CD14-positive monocyte (primary cell): ENCODE data around the gene CDK6. TPM values are rescaled to one million over a fixed set of nuclear protein-coding genes. Genes with fewer than 3 reads are reported as not detected.
A peak's percentile ranks its signal among the peaks of the same experiment; 100 is the strongest.

Experiments used
- DNase-seq, 3 donors: peaks; one replicate each; pipeline ENCODE4 v3.0.0-alpha.2; 2011 to 2022
- H2AFZ ChIP-seq: 2 replicates; pipeline ENCODE4 v1.6.0; 2012; ENCODE audit warnings: mild to moderate bottlenecking, low read depth, low read length, inconsistent platforms; ENCODE audit not compliant: insufficient read depth, poor library complexity, severe bottlenecking
- H3K27ac ChIP-seq, 2 donors: 1 replicate in 1 of 2; 2 replicates in 1 of 2; pipeline ENCODE4 v1.5.1; 2012 to 2013; ENCODE audit warnings: low read length in 2 of 2, control low read depth in 1 of 2, inconsistent platforms in 1 of 2, low read depth in 1 of 2, mild to moderate bottlenecking in 1 of 2
- H3K27me3 ChIP-seq, 2 donors: one replicate each; pipeline versions ENCODE4 v1.6.0 to v1.6.1; 2011 to 2013; ENCODE audit warnings: low read length in 2 of 2; ENCODE audit not compliant: control insufficient read depth in 2 of 2, insufficient read depth in 2 of 2
- H3K36me3 ChIP-seq, 2 donors: replicated peaks in 1 of 2; 1 replicate in 1 of 2; 2 replicates in 1 of 2; pipeline versions ENCODE4 v1.5.1 to v1.6.1; 2012 to 2013; ENCODE audit warnings: low read length in 2 of 2, control low read depth in 1 of 2, inconsistent platforms in 1 of 2, mild to moderate bottlenecking in 1 of 2; ENCODE audit not compliant: insufficient read depth in 2 of 2, control insufficient read depth in 1 of 2
- H3K4me1 ChIP-seq, 2 donors: 1 replicate in 1 of 2; 2 replicates in 1 of 2; pipeline versions ENCODE4 v1.5.1 to v1.6.1; 2012 to 2013; ENCODE audit warnings: low read length in 2 of 2, control low read depth in 1 of 2, inconsistent platforms in 1 of 2, mild to moderate bottlenecking in 1 of 2, moderate library complexity in 1 of 2; ENCODE audit not compliant: insufficient read depth in 2 of 2, control insufficient read depth in 1 of 2
- H3K4me2 ChIP-seq: replicated peaks from 2 replicates; pipeline ENCODE3; 2012; ENCODE audit warnings: low read length, moderate library complexity, mild to moderate bottlenecking; ENCODE audit not compliant: poor library complexity, severe bottlenecking; ENCODE audit errors: extremely low read depth
- H3K4me3 ChIP-seq, 3 experiments: fragments of 200-600 bp in 1 of 3; sonication (generic) in 1 of 3; replicated peaks in 1 of 3; 1 replicate in 2 of 3; 2 replicates in 1 of 3; pipeline ENCODE4 v1.5.1; 2011 to 2013; ENCODE audit warnings: low read length in 3 of 3, mild to moderate bottlenecking in 3 of 3, control low read depth in 2 of 3, low read depth in 2 of 3, inconsistent platforms in 1 of 3, moderate library complexity in 1 of 3
- H3K79me2 ChIP-seq: 2 replicates; pipeline ENCODE4 v1.6.0; 2012; ENCODE audit warnings: mild to moderate bottlenecking, control low read depth, inconsistent platforms, low read length, moderate library complexity; ENCODE audit not compliant: insufficient read depth
- H3K9ac ChIP-seq: 2 replicates; pipeline ENCODE4 v1.6.0; 2017; ENCODE audit warnings: low read length, mild to moderate bottlenecking; ENCODE audit not compliant: insufficient read depth, poor library complexity, severe bottlenecking
- H3K9me3 ChIP-seq, 2 donors: replicated peaks in 1 of 2; 1 replicate in 1 of 2; 2 replicates in 1 of 2; pipeline versions ENCODE4 v1.5.1 to v1.6.1; 2012 to 2013; ENCODE audit warnings: low read length in 2 of 2, control low read depth in 1 of 2; ENCODE audit not compliant: control insufficient read depth in 1 of 2, insufficient read depth in 1 of 2
- H4K20me1 ChIP-seq: 2 replicates; pipeline ENCODE4 v1.6.0; 2012; ENCODE audit warnings: mild to moderate bottlenecking, low read length, control low read depth, moderate library complexity; ENCODE audit not compliant: insufficient read depth
- H3K27ac Mint-ChIP-seq, 7 donors: one replicate each; pipeline ENCODE4 v1.8.0; 2020; ENCODE audit warnings: mild to moderate bottlenecking in 7 of 7, mixed read lengths in 7 of 7, moderate library complexity in 6 of 7, inconsistent platforms in 2 of 7
- H3K27me3 Mint-ChIP-seq, 3 donors: one replicate each; pipeline ENCODE4 v1.8.0; 2021 to 2022; ENCODE audit warnings: low read depth in 3 of 3, mild to moderate bottlenecking in 3 of 3, mixed read lengths in 3 of 3, moderate library complexity in 3 of 3, inconsistent platforms in 1 of 3
- H3K36me3 Mint-ChIP-seq, 2 donors: one replicate each; pipeline ENCODE4 v1.8.0; 2020; ENCODE audit warnings: mixed read lengths in 2 of 2, inconsistent platforms in 1 of 2, mild to moderate bottlenecking in 1 of 2
- H3K4me1 Mint-ChIP-seq: one replicate; pipeline ENCODE4 v1.8.0; 2020; ENCODE audit warnings: mild to moderate bottlenecking, mixed read lengths
- H3K4me3 Mint-ChIP-seq, 2 donors: one replicate each; pipeline ENCODE4 v1.8.0; 2020; ENCODE audit warnings: mild to moderate bottlenecking in 2 of 2, mixed read lengths in 2 of 2, moderate library complexity in 1 of 2
- H3K9me3 Mint-ChIP-seq, 7 donors: one replicate each; pipeline ENCODE4 v1.8.0; 2020 to 2022; ENCODE audit warnings: mixed read lengths in 7 of 7, mild to moderate bottlenecking in 6 of 7, moderate library complexity in 6 of 7, inconsistent platforms in 2 of 7
- intact Hi-C, 2 donors: fragments of 100-400 bp; cut with micrococcal nuclease; formaldehyde crosslinking; loops; one replicate each; pipeline versions ENCODE4 v1.15.0 to v1.15.1; 2023
- polyA plus RNA-seq, 3 donors: library from polyadenylated mRNA; depleted of rRNA in 1 of 3; unstranded in 2 of 3; stranded (reverse) in 1 of 3; fragments of 300-500 nt in 2 of 3; fragments of >200 nt in 1 of 3; fragmentation: Illumina TruSeq in 2 of 3; gene quantifications; 1 replicate in 2 of 3; 2 replicates in 1 of 3; pipeline ENCODE4 v1.2.3, GENCODE V29; 2012 to 2021
- TF ChIP-seq, protein P1 (sequence below): fragments of 200-600 bp; IDR thresholded peaks from one replicate; pipeline ENCODE4 v1.8.0; 2022; ENCODE audit warnings: antibody characterized with exemption, mild to moderate bottlenecking

The CDK6 gene
- polyA plus RNA-seq, 3 donors = 3.4 to 4.3 (median 3.8) TPM

DNA sequence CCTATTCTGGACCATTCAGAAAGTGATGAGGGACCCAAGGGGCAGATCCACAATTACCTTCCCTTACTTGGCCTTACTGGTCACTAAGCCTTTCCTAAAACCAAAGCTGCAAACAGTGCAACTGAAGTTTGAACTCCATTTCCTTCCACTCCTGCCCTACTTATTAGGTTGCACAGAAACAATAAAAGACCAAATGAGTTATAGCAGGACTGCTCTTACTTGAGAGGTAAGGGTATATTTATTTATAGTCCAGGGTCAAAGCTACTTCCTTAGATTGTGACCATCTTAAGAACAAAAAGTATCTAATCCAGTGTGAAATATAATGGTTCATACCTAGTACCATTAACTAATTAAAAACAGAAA is 27.0 kb downstream of the CDK6 start:
- no peaks in the 10 kb centered on the region for H3K9me3 Mint-ChIP-seq
- H2AFZ ChIP-seq = peak overlapping the region; percentile 60
- intact Hi-C loops = no loop called here

GRCh38 chr7:92808635-92809034 is 27.7 kb downstream of the CDK6 start:
- H3K4me3 Mint-ChIP-seq = no peak overlapping the region
- H3K4me1 Mint-ChIP-seq = peaks cover 17% of the 10 kb centered on the region
- Histone ChIP-seq H3K9ac (no peak overlapping the region), H3K36me3 (no peaks in the 10 kb centered on the region), H3K79me2 (peaks cover 78% of the 10 kb centered on the region), H3K9me3 (no peaks in the 10 kb centered on the region), H3K4me1 (peaks cover 15 to 23% of the 10 kb centered on the region in 2 donors), H3K27me3 (no peaks in the 10 kb centered on the region), H2AFZ (no peak overlapping the region), H3K4me3 (no peak overlapping the region), H3K27ac (no peak overlapping the region), H4K20me1 (no peaks in the 10 kb centered on the region), H3K4me2 (no peak overlapping the region)
- H3K27me3 Mint-ChIP-seq = no peaks in the 10 kb centered on the region
- no peaks in the 10 kb centered on the region for H3K9me3 Mint-ChIP-seq
- TF ChIP-seq, protein P1, sequence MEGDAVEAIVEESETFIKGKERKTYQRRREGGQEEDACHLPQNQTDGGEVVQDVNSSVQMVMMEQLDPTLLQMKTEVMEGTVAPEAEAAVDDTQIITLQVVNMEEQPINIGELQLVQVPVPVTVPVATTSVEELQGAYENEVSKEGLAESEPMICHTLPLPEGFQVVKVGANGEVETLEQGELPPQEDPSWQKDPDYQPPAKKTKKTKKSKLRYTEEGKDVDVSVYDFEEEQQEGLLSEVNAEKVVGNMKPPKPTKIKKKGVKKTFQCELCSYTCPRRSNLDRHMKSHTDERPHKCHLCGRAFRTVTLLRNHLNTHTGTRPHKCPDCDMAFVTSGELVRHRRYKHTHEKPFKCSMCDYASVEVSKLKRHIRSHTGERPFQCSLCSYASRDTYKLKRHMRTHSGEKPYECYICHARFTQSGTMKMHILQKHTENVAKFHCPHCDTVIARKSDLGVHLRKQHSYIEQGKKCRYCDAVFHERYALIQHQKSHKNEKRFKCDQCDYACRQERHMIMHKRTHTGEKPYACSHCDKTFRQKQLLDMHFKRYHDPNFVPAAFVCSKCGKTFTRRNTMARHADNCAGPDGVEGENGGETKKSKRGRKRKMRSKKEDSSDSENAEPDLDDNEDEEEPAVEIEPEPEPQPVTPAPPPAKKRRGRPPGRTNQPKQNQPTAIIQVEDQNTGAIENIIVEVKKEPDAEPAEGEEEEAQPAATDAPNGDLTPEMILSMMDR = no peak
- no peak overlapping the region for H3K27ac Mint-ChIP-seq
- no peaks in the 10 kb centered on the region for H3K36me3 Mint-ChIP-seq
- intact Hi-C loops = no loop called here
- DNase-seq = no peak

More for the DNA sequence above, 27.0 kb downstream of the CDK6 start:
- Mint-ChIP-seq H3K4me1 (peaks cover 20% of the 10 kb centered on the region), H3K27ac (peak overlapping the region; percentile 66 to 85 (median 77)), H3K27me3 (no peaks in the 10 kb centered on the region), H3K4me3 (peak overlapping the region; percentile 39 to 59), H3K36me3 (no peaks in the 10 kb centered on the region)
- H3K79me2 ChIP-seq = peaks cover 71% of the 10 kb centered on the region
- TF ChIP-seq, protein P1 = no peak
- H4K20me1 ChIP-seq = no peaks in the 10 kb centered on the region
- H3K27me3 ChIP-seq = no peaks in the 10 kb centered on the region
- H3K9ac ChIP-seq = no peak overlapping the region
- H3K4me1 ChIP-seq = peaks cover 17 to 28% of the 10 kb centered on the region in 2 donors
- H3K9me3 ChIP-seq = no peaks in the 10 kb centered on the region
- no peaks in the 10 kb centered on the region for H3K36me3 ChIP-seq
- DNase-seq = no peak
- peak overlapping the region in 1 of 2 donors; percentile 52 for H3K27ac ChIP-seq
- H3K4me3 ChIP-seq = peak overlapping the region in 2 of 3 experiments; percentile 23 to 41
- peak overlapping the region; percentile 56 for H3K4me2 ChIP-seq
